Thyroid gland (tissue), 4 donors: ENCODE data around the gene CRABP2.

Source experiments
- CTCF ChIP-seq, 6 experiments: fragments of 200-600 bp in 3 of 6; fragments of 450-650 bp in 3 of 6; sonication (generic) in 3 of 6; IDR thresholded peaks; one replicate each; pipeline ENCODE4 v1.5.1; 2016 to 2019; ENCODE audit warnings: antibody characterized with exemption in 6 of 6, mild to moderate bottlenecking in 2 of 6, inconsistent platforms in 1 of 6, moderate library complexity in 1 of 6
- POLR2A ChIP-seq, 2 donors: fragments of 450-650 bp; IDR thresholded peaks; one replicate each; pipeline ENCODE4 v1.6.1; 2017; ENCODE audit warnings: antibody characterized with exemption in 2 of 2, mild to moderate bottlenecking in 2 of 2, moderate library complexity in 1 of 2

GRCh38 chr1:156660752-156661112, 44.7 kb downstream of the CRABP2 start:
- no peak for TF ChIP-seq CTCF (IDR thresholded peaks at IDR 0.05)
- no peak for TF ChIP-seq POLR2A (IDR thresholded peaks at IDR 0.05)
